Activated T-helper 1 cell treated with anti-CD3 and anti-CD28 coated beads, Interleukin-12 subunit alpha, Interleukin-12 subunit beta, Interleukin-2, Interleukin-4 antibody, amounts not matched to agents 30 ng/mL and 10 ng/mL and 1 ng/mL, durations not matched to agents 14 hours and 24 hours and 36 hours (primary cell): ENCODE data around the gene DPM1. TPM values are rescaled to one million over a fixed set of nuclear protein-coding genes. Genes with fewer than 3 reads are reported as not detected.
A peak's percentile ranks its signal among the peaks of the same experiment; 100 is the strongest.

Source experiments
- DNase-seq: peaks from one replicate; pipeline ENCODE4 v3.0.0; 2021; ENCODE audit warnings: low spot score
- H3K27ac Mint-ChIP-seq: one replicate; pipeline ENCODE4 v1.8.0; 2021; ENCODE audit warnings: mild to moderate bottlenecking, mixed read lengths
- H3K27me3 Mint-ChIP-seq: one replicate; pipeline ENCODE4 v1.8.0; 2022; ENCODE audit warnings: mild to moderate bottlenecking, moderate library complexity, mixed read lengths; ENCODE audit not compliant: insufficient read depth
- H3K36me3 Mint-ChIP-seq: one replicate; pipeline ENCODE4 v1.8.0; 2021; ENCODE audit warnings: low read depth, mixed read lengths
- H3K4me1 Mint-ChIP-seq: one replicate; pipeline ENCODE4 v1.8.0; 2021; ENCODE audit warnings: low read depth, mixed read lengths
- H3K4me3 Mint-ChIP-seq: one replicate; pipeline ENCODE4 v1.8.0; 2021; ENCODE audit warnings: mild to moderate bottlenecking, moderate library complexity, mixed read lengths
- H3K9me3 Mint-ChIP-seq: one replicate; pipeline ENCODE4 v1.8.0; 2021; ENCODE audit warnings: mixed read lengths
- intact Hi-C: fragments of 100-400 bp; cut with micrococcal nuclease; formaldehyde crosslinking; loops from one replicate; pipeline ENCODE4 v1.15.1; 2024
- total RNA-seq: library from RNA; stranded (reverse); gene quantifications from 2 replicates; pipeline ENCODE4 v1.2.3, GENCODE V29; 2022

Gene DPM1
- total RNA-seq, 1 donor from 2014 or later = 54.6 TPM

DNA sequence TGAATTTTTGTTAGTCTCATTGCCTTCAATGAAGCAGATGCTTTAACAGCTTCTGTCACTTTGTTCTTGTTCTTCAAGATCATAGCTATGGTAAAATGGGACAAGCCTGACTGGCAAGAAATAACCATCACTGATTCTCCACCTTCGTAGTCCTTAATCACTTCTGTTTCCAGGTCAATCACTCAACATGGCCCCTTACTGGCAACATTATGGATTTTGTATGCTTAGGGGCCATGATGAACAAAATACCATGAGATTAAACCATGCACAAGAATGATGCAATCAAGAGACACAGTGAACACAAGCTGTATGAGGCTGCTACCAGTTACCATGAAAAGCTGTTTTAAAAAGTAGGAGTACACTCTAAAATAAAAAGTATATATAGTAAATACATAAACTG, 59.9 kb downstream of the DPM1 start:
- intact Hi-C loops = no loop called here
- Mint-ChIP-seq H3K36me3 (peaks cover 40% of the 10 kb centered on the region), H3K27ac (no peak overlapping the region), H3K9me3 (no peaks in the 10 kb centered on the region), H3K4me1 (peaks cover 21% of the 10 kb centered on the region), H3K4me3 (no peak overlapping the region), H3K27me3 (no peaks in the 10 kb centered on the region)
- no peak for DNase-seq

DNA sequence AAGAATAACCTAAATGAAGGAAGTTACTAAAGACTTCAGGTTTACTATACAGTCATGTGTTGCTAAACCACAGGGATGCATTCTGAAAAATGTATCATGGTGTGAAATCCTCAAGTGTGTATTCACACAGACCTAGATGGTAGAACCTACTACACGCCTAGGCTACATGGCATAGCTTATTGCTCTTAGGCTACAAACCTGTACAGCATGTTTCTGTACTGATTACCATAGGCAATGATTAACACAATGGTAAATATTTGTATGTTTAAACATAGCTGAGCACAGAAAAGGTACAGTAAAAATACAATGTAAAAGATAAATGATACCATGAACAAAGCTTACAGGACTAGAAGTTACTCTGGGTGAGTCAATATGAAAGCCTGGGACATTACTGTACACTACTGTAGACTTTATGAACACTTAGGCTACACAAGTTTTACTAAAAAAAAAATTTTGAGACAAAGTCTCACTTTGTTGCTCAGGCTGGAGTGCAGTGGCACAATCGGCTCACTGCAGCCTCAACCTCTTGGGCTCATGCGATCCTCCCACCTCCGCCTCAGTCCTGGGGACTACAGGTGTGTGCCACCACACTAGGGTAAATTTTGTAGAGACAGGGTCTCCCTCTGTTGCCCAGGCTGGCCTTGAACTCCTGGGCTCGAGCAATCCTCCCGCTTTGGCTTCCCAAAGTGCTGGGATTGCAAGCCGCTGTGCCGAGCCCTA, 63.1 kb downstream of the DPM1 start:
- Mint-ChIP-seq H3K27me3 (no peaks in the 10 kb centered on the region), H3K9me3 (no peaks in the 10 kb centered on the region), H3K36me3 (peaks cover 42% of the 10 kb centered on the region), H3K27ac (no peak overlapping the region), H3K4me1 (peaks cover 13% of the 10 kb centered on the region), H3K4me3 (no peak overlapping the region)
- intact Hi-C loops = loop anchor here (2.0 kb wide), 1 partner anchor 16 kb away; no protein-coding TSS in a partner anchor
- DNase-seq = no peak

DNA sequence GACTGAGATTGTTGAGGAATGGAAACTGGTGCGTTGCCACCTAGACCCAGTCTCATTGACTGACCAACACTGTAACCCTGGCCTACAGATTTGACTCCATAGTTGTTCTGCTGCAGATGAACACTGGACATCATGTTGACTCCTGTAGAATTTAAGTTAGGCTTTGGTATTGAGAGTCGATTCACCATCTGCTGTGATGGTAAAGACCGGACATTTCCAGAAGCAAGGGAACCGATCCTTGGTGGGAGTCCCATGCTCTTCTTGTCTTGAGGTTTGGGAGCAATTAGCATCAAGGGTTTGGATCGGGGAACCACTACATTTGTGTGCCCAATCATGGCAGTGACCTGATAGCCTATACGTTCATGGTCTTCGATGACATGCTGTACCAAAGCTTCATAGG, 64.7 kb downstream of the DPM1 start:
- no peaks in the 10 kb centered on the region for H3K27me3 Mint-ChIP-seq
- intact Hi-C loops = loop anchor here (2.0 kb wide), 1 partner anchor 17 kb away; no protein-coding TSS in a partner anchor
- no peak overlapping the region for H3K27ac Mint-ChIP-seq
- no peak for DNase-seq
- peaks cover 13% of the 10 kb centered on the region for H3K4me1 Mint-ChIP-seq
- H3K36me3 Mint-ChIP-seq = peaks cover 46% of the 10 kb centered on the region
- H3K9me3 Mint-ChIP-seq = no peaks in the 10 kb centered on the region
- no peak overlapping the region for H3K4me3 Mint-ChIP-seq

DNA sequence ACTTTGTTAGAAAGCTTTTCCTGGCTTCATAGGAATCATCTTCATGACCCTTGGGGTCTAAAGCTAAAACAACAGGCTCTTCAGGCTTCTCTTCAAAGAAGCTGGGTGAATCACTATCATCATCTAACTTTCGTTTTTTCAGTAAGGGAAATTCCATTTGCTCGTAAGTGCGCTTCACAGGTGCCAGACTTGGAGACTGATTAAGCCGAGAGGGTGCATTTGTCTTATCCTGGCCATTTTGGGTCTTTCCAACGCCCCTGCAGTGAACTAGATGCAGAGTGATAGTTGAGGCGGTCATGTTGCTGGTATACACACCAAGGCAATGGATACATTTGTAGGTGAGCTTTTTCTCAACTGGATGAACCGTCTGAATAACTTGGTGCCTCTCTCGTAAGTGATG, 65.9 kb downstream of the DPM1 start:
- intact Hi-C loops = no loop called here

DNA sequence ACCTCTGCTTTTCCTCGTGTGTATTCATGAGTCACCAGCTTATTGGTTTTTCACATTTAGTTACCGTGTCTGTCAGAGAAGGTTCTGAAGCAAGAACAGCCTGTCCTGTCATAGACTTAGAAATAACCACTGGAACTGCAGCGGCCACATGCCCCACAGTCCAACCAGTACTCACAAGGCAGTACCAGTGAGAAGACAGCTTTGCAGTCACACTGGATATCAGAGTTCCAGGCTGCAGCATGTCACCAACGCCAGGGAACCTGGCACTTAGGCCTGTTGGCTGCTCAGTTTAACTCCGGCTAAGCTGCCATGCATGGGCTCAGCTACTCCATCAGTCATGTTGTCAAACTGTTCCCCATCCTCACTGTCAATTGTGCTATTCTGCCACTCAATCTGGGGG, 67.2 kb downstream of the DPM1 start:
- Mint-ChIP-seq H3K27ac (no peak overlapping the region), H3K4me3 (no peak overlapping the region), H3K9me3 (no peaks in the 10 kb centered on the region), H3K4me1 (peaks cover 8% of the 10 kb centered on the region), H3K27me3 (no peaks in the 10 kb centered on the region), H3K36me3 (peaks cover 35% of the 10 kb centered on the region)
- intact Hi-C loops = no loop called here
- DNase-seq = no peak

More for the DNA sequence above, 65.9 kb downstream of the DPM1 start:
- H3K27me3 Mint-ChIP-seq = no peaks in the 10 kb centered on the region
- no peak for DNase-seq
- H3K4me3 Mint-ChIP-seq = no peak overlapping the region
- H3K9me3 Mint-ChIP-seq = no peaks in the 10 kb centered on the region
- H3K4me1 Mint-ChIP-seq = peaks cover 8% of the 10 kb centered on the region
- peak overlapping the region; percentile 22 for H3K27ac Mint-ChIP-seq
- peaks cover 41% of the 10 kb centered on the region for H3K36me3 Mint-ChIP-seq

DNA sequence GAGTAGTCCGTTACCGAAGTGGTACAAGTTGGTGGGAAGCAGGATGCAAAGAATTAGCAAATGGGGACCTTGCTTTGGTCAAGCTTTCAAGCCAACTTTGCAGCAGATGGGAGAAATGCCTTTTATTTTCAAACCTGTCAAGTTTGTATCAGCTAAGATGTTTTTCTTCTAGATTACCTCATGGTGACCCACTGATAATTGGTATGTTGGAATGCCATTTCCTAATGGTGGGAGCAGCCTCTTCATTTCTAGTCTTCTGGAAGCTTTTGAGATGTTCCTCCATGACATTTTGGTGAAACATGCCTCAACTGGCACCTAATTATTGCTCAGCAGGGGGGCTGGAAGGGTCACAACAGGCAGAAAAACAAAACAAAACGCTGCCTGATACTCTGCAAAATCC, 70.8 kb downstream of the DPM1 start:
- Mint-ChIP-seq H3K36me3 (peaks cover 16% of the 10 kb centered on the region), H3K4me1 (peaks cover 6% of the 10 kb centered on the region), H3K27me3 (no peaks in the 10 kb centered on the region), H3K4me3 (no peak overlapping the region), H3K9me3 (no peaks in the 10 kb centered on the region), H3K27ac (no peak overlapping the region)
- intact Hi-C loops = no loop called here
- no peak for DNase-seq

DNA sequence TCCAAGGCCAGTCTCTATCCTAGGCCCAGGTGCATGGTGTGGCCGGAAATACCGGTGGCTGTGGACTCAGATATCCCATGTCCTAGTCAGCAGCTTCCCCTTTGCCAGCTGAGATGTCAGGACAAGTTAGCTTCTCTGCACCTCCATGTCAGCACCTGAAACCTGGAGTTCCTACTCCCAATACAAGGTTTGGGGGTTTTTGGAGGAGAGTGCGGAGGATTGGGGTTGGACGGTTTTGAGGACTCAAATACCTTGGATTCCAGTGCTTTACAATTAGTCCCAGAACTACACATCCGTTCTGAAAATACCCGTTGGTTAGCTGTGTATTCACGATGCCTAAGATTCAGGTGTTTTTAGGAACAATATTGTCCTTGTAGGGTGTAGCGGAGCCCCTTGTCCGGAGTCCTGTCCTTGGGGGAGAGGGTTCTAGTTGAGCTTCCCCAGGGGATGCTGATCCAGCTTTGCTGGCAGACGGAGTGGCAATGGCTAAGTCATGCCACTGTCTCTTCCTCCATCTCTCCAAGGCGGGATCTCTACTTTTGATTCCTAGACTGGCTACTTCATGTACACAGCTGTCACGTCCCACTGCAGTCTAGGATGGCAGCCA, 72.0 kb downstream of the DPM1 start:
- Mint-ChIP-seq H3K36me3 (peaks cover 11% of the 10 kb centered on the region), H3K4me1 (no peaks in the 10 kb centered on the region), H3K27me3 (no peaks in the 10 kb centered on the region), H3K9me3 (no peaks in the 10 kb centered on the region), H3K4me3 (no peak overlapping the region), H3K27ac (no peak overlapping the region)
- intact Hi-C loops = no loop called here
- no peak for DNase-seq

DNA sequence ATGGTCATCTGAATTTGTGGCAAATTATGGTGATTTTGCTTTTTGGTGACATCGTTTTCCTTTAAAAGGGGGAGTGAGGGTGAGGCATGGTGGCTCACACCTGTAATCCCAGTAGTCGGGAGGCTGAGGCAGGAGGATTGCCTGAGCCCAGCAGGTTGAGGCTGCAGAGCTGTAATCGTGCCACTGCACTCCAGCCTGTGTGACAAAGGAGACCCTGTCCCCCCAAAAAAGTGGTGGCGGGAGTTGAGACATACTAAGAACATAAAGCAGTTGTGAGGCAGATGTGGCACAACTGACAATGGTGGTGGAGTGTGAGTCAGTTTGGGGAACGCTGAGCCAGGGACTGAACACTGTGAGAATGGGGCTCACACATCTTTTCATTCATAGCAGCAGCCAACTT, 72.6 kb downstream of the DPM1 start:
- intact Hi-C loops = no loop called here
- Mint-ChIP-seq H3K4me3 (no peak overlapping the region), H3K9me3 (no peaks in the 10 kb centered on the region), H3K4me1 (no peaks in the 10 kb centered on the region), H3K36me3 (peaks cover 9% of the 10 kb centered on the region), H3K27ac (no peak overlapping the region), H3K27me3 (no peaks in the 10 kb centered on the region)
- DNase-seq = no peak

DNA sequence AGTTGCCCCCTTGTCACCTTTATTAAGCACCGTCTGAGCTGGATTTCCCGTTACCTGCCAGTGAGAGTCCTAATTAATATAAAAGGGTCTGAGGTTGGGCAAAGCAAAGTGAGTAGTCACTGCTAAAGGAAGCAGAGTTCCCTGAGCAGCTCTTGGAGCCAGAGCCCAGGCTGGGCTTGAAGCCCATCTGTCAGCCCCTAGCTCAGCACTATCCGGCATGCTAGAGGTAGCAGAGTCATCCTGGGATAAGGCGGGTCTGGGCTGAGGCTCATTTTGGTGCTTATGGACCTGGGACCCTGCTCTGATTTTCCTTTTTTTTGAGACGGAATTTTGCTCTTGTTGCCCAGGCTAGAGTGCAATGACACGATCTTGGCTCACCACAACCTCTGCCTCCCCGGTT, 73.3 kb downstream of the DPM1 start:
- Mint-ChIP-seq H3K9me3 (no peaks in the 10 kb centered on the region), H3K36me3 (peaks cover 6% of the 10 kb centered on the region), H3K27me3 (no peaks in the 10 kb centered on the region), H3K4me3 (no peak overlapping the region), H3K4me1 (no peaks in the 10 kb centered on the region), H3K27ac (no peak overlapping the region)
- intact Hi-C loops = no loop called here
- no peak for DNase-seq

Other genes starting within 250 kb of the DPM1 start
- 6.3 and 7.1 TPM in 2 replicates for gene PARD6B, start 227.0 kb downstream of the DPM1 start, total RNA-seq
- gene BCAS4, start 163.5 kb downstream of the DPM1 start, total RNA-seq = 7.8 and 9.3 TPM in 2 replicates
- gene ADNP, start 27.1 kb downstream of the DPM1 start, total RNA-seq = 77.4 and 85.8 TPM in 2 replicates
- 6.2 and 6.7 TPM in 2 replicates for gene MOCS3, start 286 bp upstream of the DPM1 start, total RNA-seq
- 2.8 and 3.1 TPM in 2 replicates for gene KCNG1, start 64.6 kb upstream of the DPM1 start, total RNA-seq